GM06990 (cell line): ENCODE results near the gene CDH4.

Experiments
- DNase-seq: peaks from one replicate; pipeline ENCODE4 v3.0.0-alpha.2; 2011; ENCODE audit not compliant: insufficient read length; ENCODE audit errors: extremely low read depth
- H3K27me3 ChIP-seq: replicated peaks from 2 replicates; pipeline ENCODE4 v1.6.0; 2011; ENCODE audit warnings: low read length; ENCODE audit not compliant: control insufficient read depth, insufficient read depth
- H3K36me3 ChIP-seq: 2 replicates; pipeline ENCODE4 v1.5.1; 2011; ENCODE audit warnings: low read length; ENCODE audit not compliant: control insufficient read depth, insufficient read depth
- H3K4me3 ChIP-seq: replicated peaks from 2 replicates; pipeline ENCODE4 v1.5.1; 2011; ENCODE audit warnings: low read depth, mild to moderate bottlenecking, control low read depth, low read length
- CTCF ChIP-seq: IDR thresholded peaks from 2 replicates; pipeline ENCODE4 v1.5.1; 2011; ENCODE audit warnings: low read length, control low read depth, mild to moderate bottlenecking, inconsistent platforms; ENCODE audit not compliant: insufficient read depth, poor library complexity, severe bottlenecking

Gene CDH4

GRCh38 chr20:61965606-61966491 lies 713.8 kb downstream of the CDH4 start:
- no peak for TF ChIP-seq CTCF
- DNase-seq = no peak
- no peak overlapping the region for H3K4me3 ChIP-seq

GRCh38 chr20:61966492-61967244 lies 714.6 kb downstream of the CDH4 start:
- TF ChIP-seq CTCF = no peak
- Histone ChIP-seq H3K27me3 (no peaks in the 10 kb centered on the region), H3K36me3 (no peaks in the 10 kb centered on the region), H3K4me3 (no peak overlapping the region)
- no peak for DNase-seq

More at GRCh38 chr20:61965606-61966491, 713.8 kb downstream of the CDH4 start:
- no peaks in the 10 kb centered on the region for H3K27me3 ChIP-seq
- no peaks in the 10 kb centered on the region for H3K36me3 ChIP-seq

GRCh38 chr20:61967300-61967699 lies 715.2 kb downstream of the CDH4 start:
- TF ChIP-seq CTCF = no peak
- no peaks in the 10 kb centered on the region for H3K27me3 ChIP-seq
- no peak overlapping the region for H3K4me3 ChIP-seq
- H3K36me3 ChIP-seq = no peaks in the 10 kb centered on the region
- DNase-seq = no peak

- Histone ChIP-seq H3K27me3 (no peaks in the 10 kb centered on the region), H3K36me3 (no peaks in the 10 kb centered on the region; the same call in 1 of the 2 replicates), H3K4me3 (no peak overlapping the region)
- DNase-seq = no peak
- TF ChIP-seq CTCF = no peak
Measured at GRCh38 chr20:61968036-61968810, 716.2 kb downstream of the CDH4 start.

- no peak for TF ChIP-seq CTCF
- Histone ChIP-seq H3K4me3 (no peak overlapping the region), H3K27me3 (no peaks in the 10 kb centered on the region), H3K36me3 (peaks cover 2% of the 10 kb centered on the region)
- no peak for DNase-seq
Measured at GRCh38 chr20:61968932-61969331, 716.9 kb downstream of the CDH4 start.
